ENCODE results near the gene ZXDC. TPM values are rescaled to one million over a fixed set of nuclear protein-coding genes. Genes with fewer than 3 reads are reported as not detected.

Gene ZXDC
- total RNA-seq, 1 experiment from 2014 or later, result 28.3 TPM

- Histone ChIP-seq H4K91ac (ENCODE audit: insufficient read length, low read depth, low read length) (no peak overlapping the region), H3K14ac (ENCODE audit: insufficient read depth, low read length) (no peak overlapping the region), H2AK5ac (ENCODE audit: insufficient read length, low read length) (no peak overlapping the region), H3K79me2 (ENCODE audit: insufficient read depth, low read length) (no peaks in the 10 kb centered on the region), H2BK15ac (ENCODE audit: low read depth, low read length) (no peak overlapping the region), H3K56ac (ENCODE audit: insufficient read length, low read depth, low read length) (no peak overlapping the region), H3T11ph (ENCODE audit: low read length) (no peak overlapping the region), H4K20me1 (ENCODE audit: control insufficient read depth, insufficient read depth, insufficient read length) (no peaks in the 10 kb centered on the region), H2AFZ (ENCODE audit: low read length) (no peak overlapping the region), H3K18ac (ENCODE audit: insufficient read length, low read depth, low read length) (no peak overlapping the region), H4K5ac (ENCODE audit: insufficient read length, low read depth, low read length) (no peak overlapping the region), H2BK120ac (ENCODE audit: low read depth, low read length, poor library complexity, severe bottlenecking) (no peak overlapping the region), H3K27me3 (ENCODE audit: insufficient read depth, low read length) (no peaks in the 10 kb centered on the region), H3K9ac (ENCODE audit: extremely low read depth, insufficient read length, low read length) (no peak overlapping the region), H2BK5ac (ENCODE audit: insufficient read length, low read length) (no peak overlapping the region), H2BK12ac (ENCODE audit: insufficient read length, low read depth, low read length) (no peak overlapping the region), H3K79me1 (ENCODE audit: insufficient read depth, low read depth, low read length, poor library complexity, severe bottlenecking) (no peaks in the 10 kb centered on the region), H3K27ac (ENCODE audit: insufficient read length, low read depth, low read length) (no peak overlapping the region), H3K23me2 (ENCODE audit: insufficient read length, low read depth, low read length, poor library complexity, severe bottlenecking) (no peaks in the 10 kb centered on the region), H3K4me1 (ENCODE audit: insufficient read depth, low read length) (peaks cover 3% of the 10 kb centered on the region; the same call in 1 of the 2 replicates), H3K4me2 (ENCODE audit: insufficient read depth, insufficient read length, low read length) (no peak overlapping the region), H3K23ac (ENCODE audit: insufficient read length, low read depth, low read length) (no peak overlapping the region), H3K4ac (ENCODE audit: low read depth, low read length) (no peak overlapping the region), H2BK20ac (ENCODE audit: low read depth, low read length, poor library complexity, severe bottlenecking) (no peak overlapping the region), H4K8ac (replicated peaks; ENCODE audit: insufficient read length, low read depth, low read length) (no peak overlapping the region), H3K9me3 (ENCODE audit: control insufficient read depth, low read depth, low read length) (no peaks in the 10 kb centered on the region)
- WGBS (ENCODE audit: extremely low coverage, insufficient read length, low lambda C conversion rate), result no CpG with 5 or more reads among the region's 7 CpGs
- Mint-ChIP-seq H3K27me3 (ENCODE audit: low read depth) (peaks cover 1% of the 10 kb centered on the region; the same call in 1 of the 2 replicates), H3K27ac (no peak overlapping the region), H3K9me3 (no peaks in the 10 kb centered on the region), H3K4me1 (peaks cover 15 to 22% of the 10 kb centered on the region in 2 experiments), H3K4me3 (no peak overlapping the region), H3K36me3 (ENCODE audit: insufficient read depth in 1 of 3, low read depth in 3 of 3) (no peaks in the 10 kb centered on the region)
- no peak for DNase-seq
- TF ChIP-seq CTCF (conservative IDR thresholded peaks at IDR 0.05), result no peak
Measured at GRCh38 chr3:126501736-126502135, 26.0 kb upstream of the ZXDC start.
